Measurements from ENCODE around the gene ATXN7L1. TPM values are rescaled to one million over a fixed set of nuclear protein-coding genes. Genes with fewer than 3 reads are reported as not detected.
"Not testable (repeated sequence)": the region's sequence is repeated elsewhere in the genome, so short reads cannot be mapped to it uniquely, and the experiment has no call there.

The ATXN7L1 gene
- total RNA-seq, 1 experiment from 2014 or later: 3.8 TPM

DNA sequence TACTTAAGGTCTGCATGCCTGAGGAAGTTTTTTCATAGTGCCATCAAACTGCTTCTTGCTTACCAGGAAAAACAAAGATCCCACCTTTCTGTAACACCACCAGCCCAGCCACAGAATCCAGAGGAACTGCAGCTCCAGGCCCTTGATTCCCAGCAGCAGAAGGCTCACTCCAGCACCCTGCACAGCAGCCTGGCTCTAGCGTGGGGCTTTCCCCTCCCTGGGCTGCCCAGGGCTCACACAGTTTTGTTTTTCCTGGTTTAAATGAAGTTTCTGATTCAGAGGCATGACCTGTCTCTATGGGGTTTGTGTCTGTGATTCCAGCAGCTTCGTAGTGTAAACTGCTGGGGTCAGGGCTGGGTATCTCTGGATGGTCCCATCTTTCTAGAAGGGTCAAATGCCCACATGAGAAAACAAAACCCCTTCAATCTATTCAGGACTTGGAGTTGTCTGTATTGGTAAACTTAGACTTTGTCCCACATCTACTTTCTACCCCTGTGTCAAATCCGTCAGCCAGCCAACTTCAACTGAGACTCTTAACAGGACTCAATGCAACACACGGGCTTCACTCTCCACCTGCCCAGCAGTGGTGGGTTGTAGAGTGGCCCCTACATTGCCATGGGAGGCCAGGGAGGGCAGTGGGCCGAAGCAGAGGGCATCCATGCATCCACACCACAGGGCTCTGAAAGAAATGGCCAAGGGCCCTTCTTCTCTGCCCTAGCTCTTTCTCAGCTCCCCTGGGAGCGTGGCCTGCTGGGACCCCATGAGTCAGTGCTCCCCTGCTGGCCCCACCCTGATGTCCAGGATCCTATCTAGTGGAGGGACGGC lies 73.6 kb downstream of the ATXN7L1 start:
- no peak for DNase-seq (ENCODE audit: low spot score)

- DNase-seq (ENCODE audit: low spot score): no peak
Measured at GRCh38 chr7:105800849-105801534, 75.4 kb downstream of the ATXN7L1 start.

- DNase-seq (ENCODE audit: low spot score): no peak
Measured at GRCh38 chr7:105800442-105800841, 76.0 kb downstream of the ATXN7L1 start.

DNA sequence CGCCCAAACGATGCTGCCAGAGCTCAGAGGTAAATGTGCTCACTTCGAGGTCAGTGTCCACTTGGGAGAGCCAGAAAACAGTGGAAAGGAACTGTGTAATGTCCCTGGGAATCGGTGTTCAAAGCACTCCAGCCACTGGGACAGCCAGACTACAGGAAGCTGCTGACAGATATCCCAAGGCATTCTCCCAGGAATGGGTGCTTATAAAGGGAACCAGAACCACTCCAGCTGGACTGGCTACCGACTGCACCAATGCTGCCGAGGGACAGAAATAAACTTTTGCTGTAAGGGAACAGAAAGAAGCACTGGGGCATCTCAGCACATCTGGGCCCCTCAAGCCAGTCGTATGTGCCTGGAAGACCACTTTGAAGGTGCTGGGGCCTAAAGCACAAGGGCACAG lies 76.7 kb downstream of the ATXN7L1 start:
- DNase-seq (ENCODE audit: low spot score): no peak

DNA sequence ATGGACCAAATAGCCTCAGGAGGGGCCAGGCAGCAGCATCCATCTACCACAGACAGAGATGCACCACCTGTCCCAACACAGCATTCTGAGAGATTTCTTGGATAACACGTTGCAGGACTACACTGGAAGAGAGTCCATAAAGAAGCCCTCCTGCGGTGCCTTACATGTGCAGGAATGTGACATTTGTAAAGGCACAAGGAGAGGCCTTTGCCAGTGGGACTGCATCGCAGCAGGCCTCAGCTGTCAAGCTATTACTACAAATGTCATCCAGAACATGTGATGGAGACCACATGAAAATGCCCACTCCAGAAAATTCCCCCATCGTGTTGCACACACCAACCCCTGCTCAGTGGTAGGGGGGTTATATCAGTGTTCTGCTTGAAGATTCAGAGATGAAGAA lies 77.4 kb downstream of the ATXN7L1 start:
- DNase-seq (ENCODE audit: low spot score): no peak

DNA sequence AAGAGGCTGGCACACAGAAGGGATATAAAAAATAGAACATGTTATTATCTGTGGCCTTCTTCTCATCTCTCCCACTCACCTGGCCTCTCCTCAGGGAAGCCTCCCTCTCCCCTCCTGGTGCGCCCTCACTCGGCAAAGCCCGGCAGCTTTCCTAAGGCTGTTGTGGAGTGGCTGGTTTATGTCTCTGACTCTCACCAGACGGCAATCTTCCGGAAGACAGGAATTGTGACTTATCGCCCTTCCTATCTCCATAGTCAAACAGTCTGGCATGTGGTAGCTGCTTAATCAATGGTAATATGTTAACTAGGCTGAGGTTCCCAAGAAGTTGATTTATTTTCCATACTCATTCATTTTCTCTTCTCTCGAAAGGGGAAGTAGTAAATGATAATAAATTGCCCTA lies 78.7 kb downstream of the ATXN7L1 start:
- DNase-seq (ENCODE audit: low spot score): no peak

- no peak for DNase-seq (ENCODE audit: low spot score)
Measured at GRCh38 chr7:105796365-105796764, 80.0 kb downstream of the ATXN7L1 start.

DNA sequence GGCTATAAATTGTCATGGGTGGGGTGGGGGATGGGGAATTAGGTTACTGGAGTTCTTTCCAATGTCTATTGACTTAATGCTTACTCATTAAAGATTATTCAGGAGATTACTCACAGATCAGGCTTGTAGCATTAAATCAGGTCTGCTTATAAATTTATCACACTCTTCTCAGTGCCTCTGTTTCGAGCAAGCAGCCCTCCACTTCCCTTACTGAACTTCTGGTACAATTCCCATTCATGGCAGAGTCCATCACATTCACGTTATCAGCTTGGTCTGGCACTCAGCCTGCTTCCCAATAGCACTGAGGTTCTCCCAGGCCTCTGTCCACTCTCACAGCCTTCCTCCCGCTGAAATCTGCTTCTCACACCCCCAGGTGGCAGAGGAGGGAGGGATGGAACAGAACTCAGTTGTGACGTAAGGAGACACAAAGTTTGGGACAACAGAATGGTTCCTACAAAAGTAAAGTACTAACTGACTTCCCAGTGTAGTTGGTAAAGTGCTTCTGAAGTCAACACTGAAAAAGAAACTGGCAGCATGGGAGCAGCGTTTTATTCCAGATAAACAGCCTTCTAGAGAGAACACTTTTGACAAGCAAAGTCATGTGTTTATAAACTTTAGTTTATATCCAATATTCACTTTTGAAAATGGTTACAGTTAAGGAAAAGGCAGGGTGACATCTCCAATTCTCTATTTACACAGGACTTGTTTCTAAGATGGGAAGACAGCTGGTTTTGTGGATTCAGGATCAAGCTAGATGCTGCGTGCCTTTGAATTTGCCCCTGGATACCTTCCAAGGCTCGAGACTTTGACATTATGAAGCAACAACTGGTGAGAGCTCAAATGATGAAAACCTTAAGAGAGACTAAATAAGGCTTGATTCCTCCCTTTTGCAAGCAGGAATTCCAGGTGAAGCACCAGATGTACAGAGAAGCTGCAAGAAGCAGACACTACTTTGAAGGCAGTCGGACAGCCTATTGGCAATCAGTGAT lies 81.4 kb downstream of the ATXN7L1 start:
- DNase-seq (ENCODE audit: low spot score): peak; percentile 77

GRCh38 chr7:105792488-105793370 lies 83.7 kb downstream of the ATXN7L1 start:
- no peak for DNase-seq (ENCODE audit: low spot score)

- no peak for DNase-seq (ENCODE audit: low spot score)
Measured at GRCh38 chr7:105791926-105792325, 84.5 kb downstream of the ATXN7L1 start.

DNA sequence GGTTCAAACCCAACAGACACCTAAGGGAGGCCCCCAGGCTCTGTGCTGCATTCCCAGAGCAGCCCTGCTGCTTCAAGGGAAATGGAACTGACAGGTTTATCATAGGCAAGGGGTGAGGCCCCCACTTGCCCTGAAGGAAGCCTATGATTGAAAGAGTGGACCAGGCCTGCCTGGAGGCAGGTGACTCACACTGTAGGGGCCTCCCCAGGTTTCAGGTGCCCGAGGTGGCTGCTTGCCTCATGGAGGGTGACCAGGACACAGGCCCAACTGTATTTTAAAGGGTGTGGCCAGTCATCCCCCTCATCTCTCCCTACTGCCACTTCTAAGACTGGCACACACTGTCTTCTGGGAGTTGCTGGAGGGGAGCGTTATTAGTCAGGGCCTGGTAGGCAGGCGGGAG lies 85.4 kb downstream of the ATXN7L1 start:
- no peak for DNase-seq (ENCODE audit: low spot score)

DNA sequence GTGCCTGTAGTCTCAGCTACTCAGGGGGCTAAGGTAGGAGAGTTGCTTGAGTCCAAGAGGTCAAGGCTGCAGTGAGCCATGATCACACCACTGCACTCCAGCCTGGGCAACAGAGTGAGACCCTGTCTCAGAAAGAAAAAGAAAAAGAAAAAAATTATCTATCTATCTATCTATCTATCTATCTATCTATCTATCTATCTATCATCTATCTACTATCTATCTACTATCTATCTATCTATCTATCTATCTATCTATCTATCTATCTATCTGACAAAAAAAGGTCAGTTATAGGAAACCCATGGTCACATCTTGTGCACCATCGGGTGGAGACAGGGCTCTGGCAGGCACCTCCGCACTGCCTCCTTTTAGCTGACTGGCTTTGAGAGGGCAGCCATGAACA lies 85.9 kb downstream of the ATXN7L1 start:
- DNase-seq (ENCODE audit: low spot score): not testable (repeated sequence)

DNA sequence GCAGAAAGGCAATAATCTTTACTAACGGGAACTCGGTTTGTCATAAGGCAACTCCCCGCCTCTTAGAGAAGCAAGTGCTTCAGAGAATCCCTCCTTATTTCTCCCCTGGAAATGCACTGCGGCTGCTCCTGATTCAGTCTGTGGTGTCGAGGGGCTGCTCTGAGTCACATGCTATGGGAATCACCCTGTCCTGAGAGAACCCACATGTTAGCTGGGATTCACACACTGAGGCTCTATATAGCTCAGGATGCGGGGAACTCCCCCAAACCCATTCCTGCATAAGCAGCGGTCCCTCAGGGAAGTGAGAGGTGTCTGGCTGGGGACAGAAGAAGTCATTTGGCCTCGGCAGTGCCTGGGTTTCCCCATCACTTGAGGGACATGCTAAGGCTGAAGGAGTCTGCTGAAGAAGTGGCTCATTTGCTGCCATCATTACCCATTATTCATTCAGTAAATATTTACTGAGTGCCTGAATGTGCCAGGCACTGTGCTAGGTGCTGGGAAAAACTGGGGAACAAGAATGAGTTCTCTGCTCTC lies 87.5 kb downstream of the ATXN7L1 start:
- DNase-seq (ENCODE audit: low spot score): no peak

GRCh38 chr7:105788356-105788755 lies 88.0 kb downstream of the ATXN7L1 start:
- no peak for DNase-seq (ENCODE audit: low spot score)

DNA sequence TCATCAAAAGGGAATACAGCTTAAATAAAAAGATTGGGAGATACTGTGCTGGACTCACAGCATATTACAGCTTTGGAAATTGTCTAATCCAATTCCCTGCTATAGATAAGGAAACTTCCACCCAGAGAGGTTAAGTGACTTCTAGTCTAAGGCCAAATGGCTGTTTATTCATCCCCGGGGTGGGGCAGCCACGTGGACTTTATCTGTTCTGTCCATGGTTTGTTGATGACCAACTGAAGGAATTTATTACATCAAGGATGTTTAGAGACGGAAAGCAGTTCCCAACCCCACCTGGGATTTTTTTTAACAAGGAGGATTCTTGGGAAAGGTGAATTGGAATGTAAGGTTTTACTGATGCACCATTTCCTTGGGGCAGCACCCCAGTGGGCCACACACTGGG lies 88.6 kb downstream of the ATXN7L1 start:
- no peak for DNase-seq (ENCODE audit: low spot score)

GRCh38 chr7:105786520-105787470 lies 89.6 kb downstream of the ATXN7L1 start:
- DNase-seq (ENCODE audit: low spot score): peak; percentile 29

GRCh38 chr7:105782391-105783042 lies 93.9 kb downstream of the ATXN7L1 start:
- no peak for DNase-seq (ENCODE audit: low spot score)

GRCh38 chr7:105779856-105780780 lies 96.3 kb downstream of the ATXN7L1 start:
- DNase-seq (ENCODE audit: low spot score): no peak
